Spleen (tissue), 7 donors: ENCODE measurements around the gene ACMSD.

Source experiments
- CTCF ChIP-seq, 11 experiments: fragments of 200-600 bp in 7 of 11; fragments of 450-650 bp in 4 of 11; sonication (generic) in 4 of 11; IDR thresholded peaks in 8 of 11; conservative IDR thresholded peaks in 3 of 11; 1 replicate in 7 of 11; 2 replicates in 4 of 11; pipeline versions ENCODE4 v1.4.0 to v1.8.0; 2016 to 2021; ENCODE audit warnings: antibody characterized with exemption in 11 of 11, inconsistent platforms in 4 of 11, mild to moderate bottlenecking in 1 of 11
- POLR2A ChIP-seq, 3 donors: fragments of 450-650 bp; IDR thresholded peaks; one replicate each; pipeline ENCODE4 v1.5.1; 2017; ENCODE audit warnings: antibody characterized with exemption in 3 of 3, mild to moderate bottlenecking in 1 of 3
- donor health status: DM: no; HTN: no; CAD: no; lungs with moderate emphysema.
- donor health status: DM: no; HTN: no; CAD: no.
- donor health status: DM: no; HTN: no; CAD: no.

- no peak for TF ChIP-seq CTCF (IDR thresholded peaks at IDR 0.05 in 8 of 11, conservative IDR thresholded peaks at IDR 0.05 in 3 of 11)
- no peak for TF ChIP-seq POLR2A (IDR thresholded peaks at IDR 0.05)
These were observed 95.3 kb downstream of the ACMSD start for GRCh38 chr2:134933732-134934131.
